A549 (cell line): ENCODE results near the gene XPO1.

Source experiments
- BCL3 ChIP-seq: fragments of >200 bp; sonication (Bioruptor Twin); formaldehyde crosslinking; IDR thresholded peaks from 3 replicates; pipeline ENCODE4 v1.6.1; 2016
- CBX2 ChIP-seq: fragments of 200-600 bp; sonication (generic); IDR thresholded peaks from 2 replicates; pipeline ENCODE4 v1.6.1; 2016; ENCODE audit warnings: low read depth, mild to moderate bottlenecking, borderline replicate concordance
- CHD2 ChIP-seq: fragments of 150-350 bp; IDR thresholded peaks from 2 replicates; pipeline ENCODE4 v1.6.1; 2014; ENCODE audit warnings: low read length; ENCODE audit not compliant: partially characterized antibody
- CTCF ChIP-seq: fragments of >200 bp; sonication (Bioruptor Twin); formaldehyde crosslinking; IDR thresholded peaks from 3 replicates; pipeline ENCODE4 v1.5.1; 2016
- EP300 ChIP-seq, 2 experiments: fragments of >200 bp; sonication (Bioruptor Twin); formaldehyde crosslinking; IDR thresholded peaks; 2 replicates in 1 of 2; 3 replicates in 1 of 2; pipeline ENCODE4 v1.6.1; 2016 to 2017
- ESRRA ChIP-seq: fragments of 150-350 bp; IDR thresholded peaks from 2 replicates; pipeline ENCODE4 v1.6.1; 2014; ENCODE audit warnings: mild to moderate bottlenecking, low read length, borderline replicate concordance
- FOSL2 ChIP-seq, 2 experiments: fragments of 450-650 bp in 1 of 2; fragments of >200 bp in 1 of 2; sonication (Bioruptor Twin) in 1 of 2; formaldehyde crosslinking; IDR thresholded peaks; 2 replicates each; pipeline versions ENCODE4 v1.5.0 to v1.6.1; 2016 to 2020; ENCODE audit warnings: mild to moderate bottlenecking in 1 of 2, moderate library complexity in 1 of 2
- HOXA7 ChIP-seq: fragments of 250-450 bp; sonication (Bioruptor Pico); IDR thresholded peaks from 2 replicates; pipeline ENCODE4 v1.5.0; 2020; ENCODE audit warnings: mild to moderate bottlenecking, moderate library complexity
- JUNB ChIP-seq: fragments of >200 bp; sonication (Bioruptor Twin); formaldehyde crosslinking; IDR thresholded peaks from 2 replicates; pipeline ENCODE4 v1.6.1; 2016
- MAX ChIP-seq: IDR thresholded peaks from 2 replicates; pipeline ENCODE4 v1.6.1; 2012
- POLR2A ChIP-seq: IDR thresholded peaks from 2 replicates; pipeline ENCODE4 v1.6.1; 2012; ENCODE audit warnings: mild to moderate bottlenecking, low read length
- RAD21 ChIP-seq, 2 experiments: fragments of >200 bp in 1 of 2; sonication (Bioruptor Twin) in 1 of 2; formaldehyde crosslinking in 1 of 2; IDR thresholded peaks in 1 of 2; conservative IDR thresholded peaks in 1 of 2; 2 replicates in 1 of 2; 3 replicates in 1 of 2; pipeline ENCODE4 v1.6.1; 2012 to 2018; ENCODE audit warnings: inconsistent platforms in 1 of 2
- REST ChIP-seq: fragments of 200-600 bp; sonication (generic); IDR thresholded peaks from 2 replicates; pipeline ENCODE4 v1.6.1; 2016; ENCODE audit warnings: antibody characterized with exemption, mild to moderate bottlenecking, moderate library complexity
- SMC3 ChIP-seq: fragments of >200 bp; sonication (Bioruptor Twin); formaldehyde crosslinking; IDR thresholded peaks from 3 replicates; pipeline ENCODE4 v1.6.1; 2018; ENCODE audit warnings: inconsistent platforms

GRCh38 chr2:61537277-61537949 lies 743 bp downstream of the XPO1 start:
- TF ChIP-seq BCL3 (no peak), POLR2A (peak; percentile 35), CTCF (no peak), JUNB (no peak), EP300 (IDR thresholded peaks at IDR 0.05) (no peak), ESRRA (no peak), SMC3 (no peak), CHD2 (no peak), MAX (no peak), HOXA7 (no peak), FOSL2 (IDR thresholded peaks at IDR 0.05) (no peak), FOSL2 (CRISPR knock-in tag; IDR thresholded peaks at IDR 0.05) (no peak), REST (no peak), RAD21 (conservative IDR thresholded peaks at IDR 0.05 in 1 of 2, IDR thresholded peaks at IDR 0.05 in 1 of 2) (no peak), CBX2 (no peak)
